K562 (cell line): Measurements from ENCODE around the gene SSR2. TPM values are rescaled to one million over a fixed set of nuclear protein-coding genes. Genes with fewer than 3 reads are reported as not detected.

Experiments
- AFF1 ChIP-seq, 2 experiments: fragments of 450-650 bp; IDR thresholded peaks; 2 replicates each; pipeline ENCODE4 v1.6.1; 2018; ENCODE audit warnings: mild to moderate bottlenecking in 2 of 2, low read depth in 1 of 2; ENCODE audit not compliant: partially characterized antibody in 2 of 2
- ARID3A ChIP-seq: IDR thresholded peaks from 2 replicates; pipeline ENCODE4 v1.6.1; 2012; ENCODE audit warnings: low read depth, low read length, improper control_type of control experiment, borderline replicate concordance
- BRD9 ChIP-seq: fragments of 450-650 bp; IDR thresholded peaks from 2 replicates; pipeline ENCODE4 v1.6.1; 2018; ENCODE audit warnings: low read depth; ENCODE audit not compliant: partially characterized antibody
- CHD2 ChIP-seq: IDR thresholded peaks from 2 replicates; pipeline ENCODE4 v1.6.1; 2011; ENCODE audit warnings: low read depth, low read length
- CSDE1 ChIP-seq, 2 experiments: fragments of 450-650 bp; IDR thresholded peaks; 2 replicates each; pipeline ENCODE4 v1.6.1; 2016; ENCODE audit warnings: mild to moderate bottlenecking in 1 of 2
- ESRRB ChIP-seq: fragments of 250-450 bp; sonication (Bioruptor Pico); IDR thresholded peaks from 2 replicates; pipeline ENCODE4 v1.5.0; 2020; ENCODE audit warnings: mild to moderate bottlenecking, moderate library complexity, borderline replicate concordance
- PHF8 ChIP-seq: fragments of 200-600 bp; sonication (generic); IDR thresholded peaks from 2 replicates; pipeline ENCODE4 v1.6.1; 2012; ENCODE audit warnings: mixed run types, mild to moderate bottlenecking, inconsistent platforms, low read length, moderate library complexity, borderline replicate concordance
- SIN3A ChIP-seq, 2 experiments: fragments of 150-350 bp in 1 of 2; IDR thresholded peaks; 2 replicates each; pipeline ENCODE4 v1.6.1; 2011 to 2016; ENCODE audit warnings: borderline replicate concordance in 2 of 2, low read depth in 2 of 2, low read length in 2 of 2, mild to moderate bottlenecking in 2 of 2, moderate library complexity in 2 of 2; ENCODE audit not compliant: control insufficient read depth in 1 of 2
- SP1 ChIP-seq: sonication (generic); formaldehyde crosslinking; IDR thresholded peaks from 2 replicates; pipeline ENCODE4 v1.8.1; 2022; ENCODE audit warnings: mild to moderate bottlenecking, missing genetic modification reagents
- TAF1 ChIP-seq: IDR thresholded peaks from 2 replicates; pipeline ENCODE4 v1.6.1; 2011; ENCODE audit warnings: mild to moderate bottlenecking, low read length, moderate library complexity; ENCODE audit not compliant: insufficient read depth, control insufficient read depth, severe bottlenecking; ENCODE audit errors: extremely low read depth
- TOE1 ChIP-seq, 2 experiments: fragments of 450-650 bp in 1 of 2; sonication (generic) in 1 of 2; formaldehyde crosslinking in 1 of 2; IDR thresholded peaks; 2 replicates each; pipeline versions ENCODE4 v1.7.1 to v1.8.0; 2016 to 2022; ENCODE audit warnings: borderline replicate concordance in 2 of 2, mild to moderate bottlenecking in 2 of 2, antibody characterized with exemption in 1 of 2, inconsistent platforms in 1 of 2, low read depth in 1 of 2, missing genetic modification reagents in 1 of 2, moderate library complexity in 1 of 2
- YY1 ChIP-seq, 3 experiments: IDR thresholded peaks; 2 replicates each; pipeline ENCODE4 v1.6.1; 2011; ENCODE audit warnings: low read length in 2 of 3, mild to moderate bottlenecking in 2 of 3, moderate library complexity in 2 of 3, borderline replicate concordance in 1 of 3, control low read depth in 1 of 3, low read depth in 1 of 3; ENCODE audit not compliant: insufficient read depth in 3 of 3, insufficient replicate concordance in 2 of 3, control insufficient read depth in 1 of 3, insufficient read length in 1 of 3; ENCODE audit errors: extremely low read depth in 1 of 3
- ZNF175 ChIP-seq: fragments of 200-800 bp; sonication (Bioruptor generic); IDR thresholded peaks from 2 replicates; pipeline ENCODE4 v1.6.1; 2016; ENCODE audit warnings: low read depth, mild to moderate bottlenecking, missing genetic modification characterization, missing compliant biosample characterization
- ZNF263 ChIP-seq: sonication (generic); formaldehyde crosslinking; IDR thresholded peaks from 2 replicates; pipeline ENCODE4 v1.8.0; 2022; ENCODE audit warnings: mild to moderate bottlenecking, missing genetic modification reagents, borderline replicate concordance
- ZNF398 ChIP-seq: fragments of 250-450 bp; sonication (Bioruptor Pico); IDR thresholded peaks from 2 replicates; pipeline ENCODE4 v1.8.0; 2021; ENCODE audit warnings: moderate library complexity, mild to moderate bottlenecking, inconsistent platforms
- polyA plus RNA-seq, 8 experiments: library from polyadenylated mRNA; depleted of rRNA in 4 of 8; stranded (reverse) in 5 of 8; unstranded in 3 of 8; fragments of >200 nt; fragmentation: Nextera tagmentation in 2 of 8; fragmentation: Illumina TruSeq in 1 of 8; extraction: Ambion mirVana in 2 of 8; extraction: Trizol in 1 of 8; gene quantifications; 2 replicates each; pipeline versions ENCODE4 v1.2.1 to v1.2.3, GENCODE V29; 2011 to 2014; ENCODE audit warnings: inconsistent platforms in 1 of 8, missing spikeins in 1 of 8
- total RNA-seq, 7 experiments: library from RNA; depleted of rRNA in 6 of 7; stranded (reverse); fragments of >200 nt in 6 of 7; fragmentation: Illumina TruSeq in 2 of 7; extraction: Trizol in 2 of 7; gene quantifications; 2 replicates each; pipeline versions ENCODE4 v1.2.1 to v1.2.3, GENCODE V29; 2011 to 2021; ENCODE audit warnings: low replicate concordance in 1 of 7

SSR2 gene
- total and polyA plus RNA-seq, 9 of the 15 experiments (the other 6 are each of a cell fraction or from before 2014, with no cell fraction given): 161 to 411 (median 240) TPM

- peak; percentile 84 for TF ChIP-seq TOE1 (IDR thresholded peaks at IDR 0.05; ENCODE audit: borderline replicate concordance)
- peak; percentile 54; the same call in 1 of the 2 replicates for TF ChIP-seq TOE1 (CRISPR knock-in tag; IDR thresholded peaks at IDR 0.05; ENCODE audit: borderline replicate concordance, low read depth)
- peak; percentile 6 for TF ChIP-seq BRD9
- peak; percentile 97 for TF ChIP-seq SP1 (CRISPR knock-in tag)
- peak; percentile 85 for TF ChIP-seq PHF8
- TF ChIP-seq CSDE1 (IDR thresholded peaks at IDR 0.05): no peak
- peak; percentile 58 for TF ChIP-seq TAF1
- no peak for TF ChIP-seq ZNF398 (CRISPR knock-in tag)
- TF ChIP-seq ZNF175 (CRISPR knock-in tag): peak; percentile 81
- TF ChIP-seq AFF1 (IDR thresholded peaks at IDR 0.05; ENCODE audit: low read depth in 1 of 2, partially characterized antibody in 2 of 2): peak in 1 of 2 experiments; percentile 98
- TF ChIP-seq ESRRB (CRISPR knock-in tag): no peak
- TF ChIP-seq ZNF263 (CRISPR knock-in tag): peak; percentile 81
- peak; percentile 84 for TF ChIP-seq CHD2
- TF ChIP-seq SIN3A (IDR thresholded peaks at IDR 0.05; ENCODE audit: borderline replicate concordance in 2 of 2, control insufficient read depth in 1 of 2, low read depth in 2 of 2, low read length in 2 of 2): peak; percentile 45 to 55; a peak in 2 of 4 replicates
- peak in 2 of 3 experiments; percentile 69 to 75 for TF ChIP-seq YY1 (IDR thresholded peaks at IDR 0.05; ENCODE audit: borderline replicate concordance in 1 of 3, control insufficient read depth in 1 of 3, extremely low read depth in 1 of 3, insufficient read depth in 3 of 3, insufficient read length in 1 of 3, insufficient replicate concordance in 2 of 3, low read depth in 1 of 3, low read length in 2 of 3)
- 0 out of 2 replicates have a peak, but pooled peaks have one; percentile 24 for TF ChIP-seq ARID3A
Observed at GRCh38 chr1:156054500-156055280, 33.9 kb upstream of the SSR2 start, which contains the start of gene LAMTOR2 (continued).
